Activated naive CD8-positive, alpha-beta T cell treated with anti-CD3 and anti-CD28 coated beads for 36 hours (primary cell): ENCODE measurements around the gene PDCD1. TPM values are rescaled to one million over a fixed set of nuclear protein-coding genes. Genes with fewer than 3 reads are reported as not detected.
"Not testable (repeated sequence)": the region's sequence is repeated elsewhere in the genome, so short reads cannot be mapped to it uniquely, and the experiment has no call there.

Experiments used
- DNase-seq: peaks from one replicate; pipeline ENCODE4 v3.0.0; 2021
- H3K27ac Mint-ChIP-seq: one replicate; pipeline ENCODE4 v1.8.0; 2022; ENCODE audit warnings: mild to moderate bottlenecking, moderate library complexity, mixed read lengths
- H3K27me3 Mint-ChIP-seq: one replicate; pipeline ENCODE4 v1.8.0; 2022; ENCODE audit warnings: mild to moderate bottlenecking, mixed read lengths
- H3K36me3 Mint-ChIP-seq: one replicate; pipeline ENCODE4 v1.8.0; 2021; ENCODE audit warnings: mild to moderate bottlenecking, mixed read lengths
- H3K4me1 Mint-ChIP-seq: one replicate; pipeline ENCODE4 v1.8.0; 2021; ENCODE audit warnings: mixed read lengths
- H3K4me3 Mint-ChIP-seq: one replicate; pipeline ENCODE4 v1.8.0; 2022; ENCODE audit warnings: mild to moderate bottlenecking, moderate library complexity, mixed read lengths
- H3K9me3 Mint-ChIP-seq: one replicate; pipeline ENCODE4 v1.8.0; 2022; ENCODE audit warnings: mixed read lengths
- total RNA-seq, 2 experiments: library from RNA; stranded (reverse); gene quantifications; one replicate each; pipeline ENCODE4 v1.2.3, GENCODE V29; 2021

The PDCD1 gene
- total RNA-seq, 2 experiments from 2014 or later = 24.3 TPM

GRCh38 chr2:241844066-241844728, 14.5 kb downstream of the PDCD1 start:
- Mint-ChIP-seq H3K4me1 (peaks cover 35% of the 10 kb centered on the region), H3K9me3 (peaks cover 3% of the 10 kb centered on the region), H3K27ac (peak overlapping the region; percentile 78), H3K4me3 (peak overlapping the region; percentile 65), H3K27me3 (peaks cover 18% of the 10 kb centered on the region), H3K36me3 (peaks cover 13% of the 10 kb centered on the region)
- DNase-seq = peak; percentile 95

DNA sequence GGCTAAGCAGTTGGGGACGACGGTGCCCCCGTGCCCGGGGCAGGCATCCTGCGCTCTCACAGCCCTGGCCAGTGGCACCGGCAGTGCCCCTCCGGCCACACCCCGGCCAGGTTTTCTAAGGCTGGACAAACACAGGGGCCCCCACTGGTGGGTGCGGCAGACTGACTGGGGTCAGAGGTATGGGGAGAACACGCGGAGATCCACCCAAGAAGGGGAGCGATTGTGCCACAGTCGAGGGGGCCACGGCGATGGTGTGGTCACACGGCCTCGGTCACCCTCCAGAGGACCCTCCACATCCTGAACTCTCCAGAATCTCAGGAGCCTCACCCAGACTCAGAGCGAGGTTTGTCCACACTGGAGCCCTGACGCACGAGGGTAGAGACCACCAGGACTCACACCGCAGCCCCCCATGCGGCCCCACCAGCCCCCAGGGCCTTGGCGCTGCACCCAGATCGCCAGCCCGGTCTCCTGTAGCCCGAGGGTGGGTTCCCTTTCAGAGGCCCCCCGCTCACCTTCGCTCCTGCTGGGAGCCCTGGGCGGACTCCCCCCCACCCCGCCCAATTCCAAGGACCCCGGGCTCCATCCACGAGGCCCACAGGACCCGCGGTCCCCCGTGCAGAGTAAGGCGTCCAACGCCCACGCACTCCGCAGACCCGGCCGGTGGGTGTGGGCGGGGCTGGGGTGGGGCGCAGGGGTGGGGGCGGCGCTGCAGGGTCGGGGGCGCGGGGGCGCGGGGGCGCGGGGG, 15.2 kb downstream of the PDCD1 start:
- Mint-ChIP-seq H3K4me3 (peak overlapping the region; percentile 27), H3K4me1 (peaks cover 35% of the 10 kb centered on the region), H3K27ac (peak overlapping the region; percentile 38), H3K27me3 (peaks cover 18% of the 10 kb centered on the region), H3K36me3 (peaks cover 13% of the 10 kb centered on the region), H3K9me3 (peaks cover 3% of the 10 kb centered on the region)
- no peak for DNase-seq

GRCh38 chr2:241842620-241843211, 16.0 kb downstream of the PDCD1 start:
- peaks cover 13% of the 10 kb centered on the region for H3K36me3 Mint-ChIP-seq
- DNase-seq = peak; percentile 69
- peaks cover 19% of the 10 kb centered on the region for H3K27me3 Mint-ChIP-seq
- H3K4me3 Mint-ChIP-seq = peak overlapping the region; percentile 27
- peaks cover 35% of the 10 kb centered on the region for H3K4me1 Mint-ChIP-seq
- peaks cover 3% of the 10 kb centered on the region for H3K9me3 Mint-ChIP-seq
- H3K27ac Mint-ChIP-seq = peak overlapping the region; percentile 38

GRCh38 chr2:241842067-241842415, 16.7 kb downstream of the PDCD1 start:
- Mint-ChIP-seq H3K4me3 (no peak overlapping the region), H3K27me3 (peaks cover 24% of the 10 kb centered on the region), H3K4me1 (peaks cover 35% of the 10 kb centered on the region), H3K27ac (peak overlapping the region; percentile 38), H3K36me3 (peaks cover 13% of the 10 kb centered on the region), H3K9me3 (peaks cover 3% of the 10 kb centered on the region)
- DNase-seq = no peak

DNA sequence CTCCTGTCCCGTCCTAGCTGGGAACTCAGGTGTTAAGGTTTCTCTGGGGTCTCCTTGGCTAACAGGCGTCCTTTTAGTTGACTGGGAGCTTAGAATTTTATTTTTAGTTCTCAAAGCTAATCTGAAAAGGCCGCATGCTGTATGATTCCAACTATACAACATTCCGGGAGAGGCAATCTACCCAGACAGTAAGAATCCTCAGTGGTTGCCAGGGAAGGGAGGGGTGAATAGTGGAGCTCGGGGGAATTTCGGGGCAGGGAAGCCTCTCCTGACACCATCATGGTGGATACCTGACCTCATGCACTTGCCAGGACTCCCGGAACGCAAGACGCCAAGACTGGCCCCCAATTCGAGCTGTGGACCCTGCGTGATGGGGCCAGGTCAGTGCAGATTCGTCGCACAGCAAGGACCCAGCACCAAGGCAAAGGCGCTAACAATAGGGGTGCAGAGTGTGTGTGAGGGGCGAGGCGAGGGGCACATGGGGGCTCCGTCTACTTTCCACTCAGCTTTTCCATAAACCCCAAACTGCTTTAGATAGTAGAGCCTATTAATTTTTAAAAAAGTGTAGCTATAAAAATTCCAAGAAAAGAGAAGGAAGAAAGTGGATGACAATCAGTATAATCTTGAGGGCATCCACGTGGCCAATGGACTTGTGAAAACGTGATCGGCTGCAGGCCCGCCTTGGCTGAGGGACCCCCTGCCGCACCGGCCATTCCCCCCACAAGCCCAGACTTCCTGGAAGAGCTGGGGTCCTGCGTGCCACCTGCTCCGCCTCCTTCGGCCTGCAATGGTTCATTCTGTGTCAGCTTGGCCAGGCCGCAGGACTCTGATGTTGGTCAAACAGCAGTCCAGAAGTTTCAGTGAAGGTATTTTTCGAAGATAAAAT, 17.3 kb downstream of the PDCD1 start:
- DNase-seq = no peak
- Mint-ChIP-seq H3K9me3 (peaks cover 3% of the 10 kb centered on the region), H3K27me3 (peaks cover 27% of the 10 kb centered on the region), H3K4me3 (no peak overlapping the region), H3K4me1 (peaks cover 32% of the 10 kb centered on the region), H3K36me3 (peaks cover 10% of the 10 kb centered on the region), H3K27ac (no peak overlapping the region)

DNA sequence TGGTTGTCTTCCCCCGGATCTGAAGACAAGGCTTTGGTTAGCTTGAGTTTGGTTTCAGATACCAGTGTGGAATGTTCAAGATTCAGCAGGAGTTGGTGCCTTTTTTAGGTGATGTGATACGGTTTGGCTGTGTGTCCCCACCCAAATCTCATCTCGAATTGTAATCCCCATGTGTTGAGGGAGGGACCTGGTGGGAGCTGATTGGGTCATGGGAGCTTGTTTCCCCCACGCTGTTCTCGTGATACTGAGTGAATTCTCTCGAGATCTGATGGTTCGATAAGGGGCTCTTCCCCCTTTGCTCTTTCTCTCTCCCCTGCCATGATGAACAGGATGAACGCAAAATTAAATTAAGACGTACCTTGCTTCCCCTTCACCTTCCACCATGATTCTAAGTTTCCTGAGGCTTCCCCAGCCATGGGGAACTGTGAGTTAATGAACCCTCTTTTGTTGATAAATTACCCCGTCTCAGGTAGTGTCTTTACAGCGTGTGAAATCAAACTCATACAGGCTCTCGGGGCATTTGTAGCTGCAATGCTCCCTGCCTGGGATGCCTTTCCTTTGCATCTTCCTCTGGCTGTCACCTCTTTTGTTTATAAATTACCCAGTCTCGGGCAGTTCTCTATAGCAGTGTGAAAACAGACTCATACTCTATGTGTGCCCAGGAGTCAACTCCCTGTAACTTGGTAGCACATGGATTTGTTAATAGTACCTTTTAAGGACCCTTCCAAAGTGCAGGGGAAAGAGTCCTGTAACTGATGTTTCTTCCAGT, 21.3 kb downstream of the PDCD1 start:
- H3K27me3 Mint-ChIP-seq = peaks cover 25% of the 10 kb centered on the region

DNA sequence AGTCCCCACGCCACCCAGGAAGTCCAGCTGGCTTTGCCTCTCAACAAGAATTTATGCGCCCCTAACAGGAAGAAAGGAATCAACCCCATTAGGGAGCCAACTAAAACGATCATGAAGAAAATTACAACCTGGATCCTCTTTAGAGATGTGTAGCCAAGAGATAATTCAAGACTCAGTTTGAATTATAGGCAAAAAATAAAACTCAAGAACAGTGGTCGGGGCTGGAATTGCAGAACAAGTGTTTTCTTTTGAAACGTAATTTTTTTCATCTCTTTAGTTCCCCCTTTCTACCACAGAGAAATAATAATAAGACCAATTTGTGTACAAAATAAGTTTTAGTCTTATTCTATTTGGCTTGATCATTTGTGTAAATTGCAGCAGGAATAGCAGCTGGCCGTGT, 22.4 kb downstream of the PDCD1 start:
- Mint-ChIP-seq H3K9me3 (no peaks in the 10 kb centered on the region), H3K36me3 (no peaks in the 10 kb centered on the region), H3K27ac (no peak overlapping the region), H3K4me1 (no peaks in the 10 kb centered on the region), H3K27me3 (peaks cover 23% of the 10 kb centered on the region), H3K4me3 (no peak overlapping the region)
- no peak for DNase-seq

More for the DNA sequence above, 21.3 kb downstream of the PDCD1 start:
- Mint-ChIP-seq H3K36me3 (no peaks in the 10 kb centered on the region), H3K4me3 (no peak overlapping the region), H3K4me1 (no peaks in the 10 kb centered on the region), H3K27ac (no peak overlapping the region), H3K9me3 (no peaks in the 10 kb centered on the region)
- no peak for DNase-seq

GRCh38 chr2:241835611-241836010, 23.1 kb downstream of the PDCD1 start:
- no peak for DNase-seq
- Mint-ChIP-seq H3K4me3 (no peak overlapping the region), H3K27me3 (peaks cover 26% of the 10 kb centered on the region), H3K27ac (no peak overlapping the region), H3K4me1 (no peaks in the 10 kb centered on the region), H3K36me3 (no peaks in the 10 kb centered on the region), H3K9me3 (no peaks in the 10 kb centered on the region)

GRCh38 chr2:241834527-241835210, 24.0 kb downstream of the PDCD1 start:
- no peak overlapping the region for H3K4me3 Mint-ChIP-seq
- H3K4me1 Mint-ChIP-seq = no peaks in the 10 kb centered on the region
- peaks cover 24% of the 10 kb centered on the region for H3K27me3 Mint-ChIP-seq
- H3K36me3 Mint-ChIP-seq = no peaks in the 10 kb centered on the region
- no peaks in the 10 kb centered on the region for H3K9me3 Mint-ChIP-seq
- no peak for DNase-seq
- no peak overlapping the region for H3K27ac Mint-ChIP-seq

- H3K9me3 Mint-ChIP-seq, H3K36me3 Mint-ChIP-seq, H3K27ac Mint-ChIP-seq, H3K4me3 Mint-ChIP-seq, H3K4me1 Mint-ChIP-seq, DNase-seq: not testable (repeated sequence)
- peaks cover 24% of the 10 kb centered on the region for H3K27me3 Mint-ChIP-seq
These were observed 24.8 kb downstream of the PDCD1 start for GRCh38 chr2:241833756-241834526.

DNA sequence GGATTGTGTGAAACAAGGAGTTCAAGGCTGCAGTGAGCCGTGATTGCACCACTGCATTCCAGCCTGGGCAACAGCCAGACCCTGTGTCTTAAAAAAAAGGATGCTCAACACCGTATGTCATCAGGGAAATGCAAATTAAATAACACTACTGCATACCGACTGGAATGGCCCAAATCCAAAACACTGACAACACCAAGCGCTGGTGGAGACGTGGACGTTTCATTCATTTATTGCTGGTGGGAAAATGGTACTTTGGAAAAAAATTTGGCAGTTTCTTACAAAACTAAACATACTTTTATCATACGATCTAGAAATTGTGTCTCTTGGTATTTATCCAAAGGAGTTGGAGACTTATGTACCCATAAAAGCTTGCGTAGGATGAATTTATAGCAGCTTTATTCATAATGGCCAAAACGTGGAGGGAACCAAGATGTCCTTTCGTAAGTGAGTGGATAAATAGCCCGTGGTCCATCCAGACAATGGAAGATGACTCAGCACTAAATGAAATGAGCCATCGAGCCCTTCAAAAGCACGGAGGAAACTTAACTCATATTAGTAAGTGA, 25.5 kb downstream of the PDCD1 start:
- peaks cover 3% of the 10 kb centered on the region for H3K9me3 Mint-ChIP-seq
- no peaks in the 10 kb centered on the region for H3K4me1 Mint-ChIP-seq
- no peaks in the 10 kb centered on the region for H3K36me3 Mint-ChIP-seq
- no peak overlapping the region for H3K4me3 Mint-ChIP-seq
- DNase-seq = no peak
- H3K27ac Mint-ChIP-seq = no peak overlapping the region
- H3K27me3 Mint-ChIP-seq = peaks cover 24% of the 10 kb centered on the region

- peaks cover 6% of the 10 kb centered on the region for H3K4me1 Mint-ChIP-seq
- DNase-seq = no peak
- no peak overlapping the region for H3K27ac Mint-ChIP-seq
- peaks cover 20% of the 10 kb centered on the region for H3K36me3 Mint-ChIP-seq
- H3K27me3 Mint-ChIP-seq = peaks cover 22% of the 10 kb centered on the region
- H3K4me3 Mint-ChIP-seq = no peak overlapping the region
- H3K9me3 Mint-ChIP-seq = peaks cover 31% of the 10 kb centered on the region
These were observed 31.3 kb downstream of the PDCD1 start for GRCh38 chr2:241827394-241827793.
